Upper lobe of left lung (tissue), 4 donors: ENCODE measurements around the gene MTMR2.

Source experiments
- EP300 ChIP-seq, 4 donors: sonication (generic); formaldehyde crosslinking; IDR thresholded peaks; one replicate each; pipeline ENCODE4 v1.5.1; 2017; ENCODE audit warnings: antibody characterized with exemption in 4 of 4, control low read depth in 2 of 4
- POLR2A ChIP-seq, 4 donors: fragments of 450-650 bp; IDR thresholded peaks; one replicate each; pipeline ENCODE4 v1.5.1; 2016 to 2017; ENCODE audit warnings: antibody characterized with exemption in 4 of 4, mild to moderate bottlenecking in 2 of 4
- POLR2AphosphoS5 ChIP-seq, 2 donors: sonication (generic); formaldehyde crosslinking; IDR thresholded peaks; one replicate each; pipeline ENCODE4 v1.5.1; 2017; ENCODE audit warnings: antibody characterized with exemption in 2 of 2
- TF ChIP-seq, protein P1 (sequence below), 6 experiments: fragments of 450-650 bp in 4 of 6; fragments of 200-600 bp in 2 of 6; sonication (generic) in 2 of 6; IDR thresholded peaks; one replicate each; pipeline ENCODE4 v1.5.1; 2016 to 2019; ENCODE audit warnings: antibody characterized with exemption in 6 of 6

DNA sequence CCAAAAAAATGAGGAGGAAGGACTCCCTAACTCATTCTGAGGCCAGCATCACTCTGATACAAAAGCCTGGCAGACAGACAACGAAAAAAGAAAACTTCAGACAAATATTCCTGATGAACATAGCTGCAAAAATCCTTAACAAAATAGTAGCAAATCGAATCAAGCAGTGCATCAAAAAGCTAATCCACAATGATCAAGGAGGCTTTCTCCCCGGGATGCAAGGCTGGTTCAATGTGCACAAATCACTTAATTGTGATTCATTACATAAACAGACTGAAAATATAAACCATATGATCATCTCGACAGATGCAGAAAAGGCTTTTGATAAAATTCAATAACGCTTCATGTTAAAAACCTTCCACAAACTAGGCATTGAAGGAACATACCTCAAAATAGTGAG lies 16.4 kb downstream of the MTMR2 start:
- TF ChIP-seq, protein P1, sequence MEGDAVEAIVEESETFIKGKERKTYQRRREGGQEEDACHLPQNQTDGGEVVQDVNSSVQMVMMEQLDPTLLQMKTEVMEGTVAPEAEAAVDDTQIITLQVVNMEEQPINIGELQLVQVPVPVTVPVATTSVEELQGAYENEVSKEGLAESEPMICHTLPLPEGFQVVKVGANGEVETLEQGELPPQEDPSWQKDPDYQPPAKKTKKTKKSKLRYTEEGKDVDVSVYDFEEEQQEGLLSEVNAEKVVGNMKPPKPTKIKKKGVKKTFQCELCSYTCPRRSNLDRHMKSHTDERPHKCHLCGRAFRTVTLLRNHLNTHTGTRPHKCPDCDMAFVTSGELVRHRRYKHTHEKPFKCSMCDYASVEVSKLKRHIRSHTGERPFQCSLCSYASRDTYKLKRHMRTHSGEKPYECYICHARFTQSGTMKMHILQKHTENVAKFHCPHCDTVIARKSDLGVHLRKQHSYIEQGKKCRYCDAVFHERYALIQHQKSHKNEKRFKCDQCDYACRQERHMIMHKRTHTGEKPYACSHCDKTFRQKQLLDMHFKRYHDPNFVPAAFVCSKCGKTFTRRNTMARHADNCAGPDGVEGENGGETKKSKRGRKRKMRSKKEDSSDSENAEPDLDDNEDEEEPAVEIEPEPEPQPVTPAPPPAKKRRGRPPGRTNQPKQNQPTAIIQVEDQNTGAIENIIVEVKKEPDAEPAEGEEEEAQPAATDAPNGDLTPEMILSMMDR (IDR thresholded peaks at IDR 0.05): no peak
- TF ChIP-seq POLR2A (IDR thresholded peaks at IDR 0.05) (no peak), POLR2AphosphoS5 (IDR thresholded peaks at IDR 0.05) (no peak), EP300 (IDR thresholded peaks at IDR 0.05) (no peak)
